ENCODE measurements around the gene RORC.
A peak's percentile ranks its signal among the peaks of the same experiment; 100 is the strongest.
"Not testable (repeated sequence)": the region's sequence is repeated elsewhere in the genome, so short reads cannot be mapped to it uniquely, and the experiment has no call there.

The RORC gene

GRCh38 chr1:151807131-151807530 lies 24.5 kb downstream of the RORC start:
- no peak for DNase-seq

DNA sequence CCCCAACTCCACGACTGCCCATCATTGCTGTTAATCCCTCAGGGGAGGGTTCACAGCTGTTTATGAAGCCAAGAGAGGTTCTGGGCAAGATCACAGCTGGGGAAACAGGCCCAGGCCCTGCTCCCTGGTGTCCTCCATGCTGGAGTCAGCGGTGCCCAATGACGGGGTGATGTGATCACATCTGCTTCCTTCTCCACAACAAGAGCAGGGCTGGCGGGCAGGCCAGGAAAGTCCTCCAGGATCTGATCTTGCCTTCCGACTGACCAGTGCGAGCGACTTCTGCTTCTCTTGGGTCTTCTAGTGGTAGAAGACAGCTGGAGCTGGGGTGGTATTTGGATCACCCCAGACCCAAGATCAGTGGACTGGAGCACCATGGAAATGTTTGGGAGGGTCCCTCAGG lies 25.4 kb downstream of the RORC start:
- DNase-seq, result no peak

DNA sequence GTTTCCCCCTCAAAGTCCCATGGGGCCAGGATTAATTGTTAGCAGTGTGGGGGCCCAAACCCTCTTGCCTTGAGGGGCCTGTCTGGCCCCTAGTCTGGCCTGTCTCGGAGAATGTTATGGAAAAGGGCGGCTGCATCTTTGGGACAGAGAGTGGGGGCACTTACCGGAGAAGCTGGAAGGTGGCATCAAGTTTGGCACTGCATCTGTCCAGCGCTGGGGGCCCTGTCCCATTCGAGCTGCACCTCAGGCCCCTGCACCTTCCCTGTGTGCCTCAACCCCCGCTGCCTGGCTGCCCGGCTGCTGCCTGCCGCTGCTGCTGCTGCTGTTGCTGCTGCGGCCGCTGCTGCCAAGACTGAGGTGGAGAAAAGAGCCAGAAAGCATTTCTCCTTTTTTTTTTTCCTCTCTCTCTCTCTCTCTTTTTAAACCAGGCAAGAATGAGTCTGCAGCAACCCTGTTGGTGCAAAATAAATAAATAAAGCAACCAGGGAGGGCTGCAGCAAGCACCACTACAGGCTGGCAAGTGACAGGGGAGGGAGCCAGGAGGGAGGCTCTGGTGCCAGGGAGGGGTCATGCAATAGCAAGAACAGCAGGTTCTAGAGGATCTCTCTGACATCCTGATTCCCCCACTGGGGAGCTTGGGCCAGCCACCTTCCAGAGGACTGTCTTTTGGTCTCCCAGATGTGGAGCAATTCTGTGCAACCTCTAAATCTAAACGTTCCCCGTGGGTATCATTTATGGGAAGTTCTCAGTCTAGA lies 26.4 kb downstream of the RORC start, which contains the start of gene LINGO4:
Gene LINGO4 (minus strand): TSS at position 354 of the 755 bp plus-strand sequence. CDS start 2,715 bp downstream, outside the sequence.
- DNase-seq, result no peak

DNA sequence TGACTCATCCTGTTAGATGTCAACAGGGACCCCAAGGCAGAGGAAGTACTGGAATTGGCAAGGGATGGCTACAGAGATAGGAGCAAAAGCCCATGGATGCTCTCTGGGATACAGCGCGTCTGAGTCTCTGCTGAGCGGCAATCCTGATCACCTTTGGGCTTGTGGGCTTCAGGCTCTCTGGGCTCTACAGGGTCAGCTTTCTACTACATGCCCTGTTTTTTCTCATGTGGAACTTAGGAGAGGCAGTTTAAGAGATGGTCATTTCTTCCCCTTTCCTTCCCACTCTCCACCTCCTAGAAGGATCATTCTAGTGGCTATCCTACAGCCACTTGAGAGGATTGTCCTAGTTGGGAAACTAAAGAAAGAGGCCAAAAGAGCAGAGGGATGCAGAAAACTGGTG lies 27.7 kb downstream of the RORC start:
- no peak for DNase-seq

- DNase-seq, result no peak
Measured at GRCh38 chr1:151803164-151803563, 28.4 kb downstream of the RORC start.

- DNase-seq, result no peak
Measured at GRCh38 chr1:151802372-151802771, 29.2 kb downstream of the RORC start.

GRCh38 chr1:151801846-151802245 lies 29.8 kb downstream of the RORC start:
- no peak for DNase-seq

- no peak for DNase-seq
Measured at GRCh38 chr1:151801310-151801820, 30.2 kb downstream of the RORC start.

DNA sequence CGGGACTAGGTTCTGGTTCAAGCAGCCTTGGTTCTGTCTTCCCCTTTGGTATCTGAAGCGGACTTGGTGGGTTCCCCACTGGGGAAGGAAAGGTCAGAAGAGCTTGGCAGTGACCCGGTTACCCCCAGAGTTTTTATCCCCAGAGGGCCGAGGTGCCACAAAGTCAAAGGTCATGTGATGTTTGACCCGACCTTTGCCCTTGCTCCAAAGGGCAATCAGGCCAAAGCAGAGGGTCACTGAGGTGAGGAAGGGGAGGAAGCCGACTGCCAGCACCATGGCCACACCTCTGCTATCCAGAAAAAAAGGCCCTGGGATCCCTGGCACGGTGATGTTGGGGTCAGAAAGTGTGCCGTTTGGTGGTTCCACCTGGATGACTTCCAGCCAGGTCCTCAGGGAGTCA lies 30.8 kb downstream of the RORC start:
- no peak for DNase-seq

DNA sequence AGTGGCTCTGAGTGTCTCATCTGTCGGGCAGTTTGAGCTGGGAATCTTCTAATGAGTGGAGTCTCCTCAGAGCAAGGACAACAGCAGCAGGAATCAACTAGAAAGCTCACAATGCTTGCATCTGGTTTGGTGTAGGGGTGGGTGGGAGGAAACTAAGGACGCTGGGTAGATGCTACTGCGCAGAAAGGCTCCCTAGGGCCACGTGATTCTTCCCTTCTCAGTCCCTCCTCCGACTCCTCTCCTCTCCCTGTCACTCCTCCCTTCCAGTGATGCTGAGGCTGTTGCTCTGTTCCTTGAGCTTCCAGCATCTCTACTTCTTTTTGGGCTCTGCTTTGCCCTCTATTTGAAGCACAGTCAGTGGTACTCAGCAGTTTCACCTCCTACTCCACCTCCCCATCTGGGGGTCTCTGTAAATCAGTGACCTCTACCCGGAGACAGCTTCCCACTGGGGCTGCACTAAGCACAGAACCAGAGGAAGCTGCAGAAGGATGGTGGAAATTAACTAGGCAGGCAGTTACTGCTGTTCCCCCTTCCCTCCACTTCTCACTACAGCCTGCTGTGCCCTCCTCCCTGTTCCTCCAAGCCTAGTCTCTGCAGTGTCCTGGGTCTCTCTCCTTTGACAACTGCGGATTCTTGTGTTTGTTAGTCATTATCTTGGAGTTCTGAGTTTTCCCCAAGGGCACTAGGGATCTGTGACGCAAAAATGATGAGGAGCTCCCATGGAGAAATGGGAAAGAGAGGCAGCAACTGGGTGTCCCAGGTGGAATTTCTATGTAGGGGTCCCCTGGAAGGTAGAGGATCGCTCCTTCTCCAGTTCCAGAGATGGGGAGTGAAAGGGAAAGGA lies 32.2 kb downstream of the RORC start:
- peak in 35 of 56 donors; percentile 5 to 71 (median 27) for DNase-seq

- DNase-seq, result no peak
Measured at GRCh38 chr1:151798571-151798970, 33.0 kb downstream of the RORC start.

GRCh38 chr1:151790940-151791651 lies 40.5 kb downstream of the RORC start:
- peak in 4 of 56 donors; percentile 3 to 58 (median 16) for DNase-seq

- DNase-seq, result peak; percentile 78 to 99 (median 98)
Measured at GRCh38 chr1:151790071-151790939, 41.3 kb downstream of the RORC start, which contains the start of gene TDRKH. Gene TDRKH, minus strand, starts transcription at chr1:151790500. Its CDS starts 7,478 bp downstream, at chr1:151783022.

GRCh38 chr1:151787689-151788088 lies 43.9 kb downstream of the RORC start:
- DNase-seq, result no peak

GRCh38 chr1:151783796-151784195 lies 47.8 kb downstream of the RORC start:
- DNase-seq, result no peak

DNA sequence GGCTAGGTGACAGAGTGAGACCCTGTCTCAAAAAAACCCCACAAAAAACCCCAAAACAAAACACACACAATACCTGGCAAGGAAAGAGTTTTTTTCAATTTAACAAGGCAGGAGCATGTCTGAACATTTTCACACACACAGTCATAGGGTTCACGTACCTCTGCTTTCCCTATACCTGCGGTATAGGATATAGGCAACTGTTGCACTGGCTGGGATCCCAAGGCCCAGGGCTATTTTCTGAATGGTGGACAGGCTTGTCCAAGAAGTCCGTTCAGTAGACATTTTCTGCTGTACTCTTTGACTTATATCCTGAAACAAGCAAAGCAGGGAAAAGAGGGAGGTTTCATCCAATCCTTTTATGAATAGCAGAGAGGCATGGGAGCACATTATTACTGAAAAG lies 48.9 kb downstream of the RORC start:
- DNase-seq, result no peak

DNA sequence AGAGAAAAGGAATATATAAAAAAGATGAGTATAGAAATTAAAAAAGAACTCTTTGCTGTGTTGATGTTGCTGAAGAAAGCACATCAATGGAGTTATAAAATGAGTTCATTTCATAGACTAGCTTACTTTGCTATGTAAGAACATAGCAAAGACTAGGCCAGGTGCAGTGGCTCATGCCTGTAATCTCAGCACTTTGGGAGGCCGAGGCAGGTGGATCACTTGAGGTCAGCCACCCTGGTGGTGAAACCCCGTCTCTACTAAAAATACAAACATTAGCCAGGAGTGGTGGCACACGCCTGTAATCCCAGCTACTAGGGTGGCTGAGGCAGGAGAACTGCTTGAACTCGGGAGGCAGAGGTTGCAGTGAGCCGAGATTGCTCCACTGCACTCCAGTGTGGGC lies 49.6 kb downstream of the RORC start:
- not testable (repeated sequence) for DNase-seq

- DNase-seq, result not testable (repeated sequence)
Measured at GRCh38 chr1:151780736-151781135, 50.9 kb downstream of the RORC start.

DNA sequence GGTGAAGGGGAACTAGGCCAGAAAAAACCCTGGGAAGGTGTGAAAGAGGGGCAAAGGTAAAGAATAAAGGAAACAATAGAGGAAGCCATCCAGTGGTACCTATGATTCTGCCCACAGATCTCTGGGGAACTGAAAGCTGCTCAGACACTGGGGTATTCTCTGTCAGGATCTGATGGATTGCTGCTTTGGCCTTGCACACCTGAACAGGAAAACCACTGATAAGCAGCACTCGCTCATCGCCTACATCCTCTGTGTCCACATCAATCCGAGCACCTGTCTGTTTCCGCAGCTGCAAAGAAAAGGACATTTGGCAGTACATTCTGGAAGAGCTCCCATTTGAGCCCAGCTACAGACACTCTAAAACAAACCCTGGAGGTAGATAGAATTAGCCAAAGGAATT lies 51.8 kb downstream of the RORC start:
- DNase-seq, result no peak

GRCh38 chr1:151777317-151777716 lies 54.3 kb downstream of the RORC start:
- no peak for DNase-seq
